T-helper 1 cell treated with Interleukin-12 subunit alpha and Interleukin-12 subunit beta and Interleukin-4 antibody, amounts not matched to agents 30 μg/mL and 1 μg/mL, for 36 hours (primary cell): ENCODE data around the gene DIP2C.

Experiments used
- H3K27ac Mint-ChIP-seq: one replicate; pipeline ENCODE4 v1.8.0; 2021; ENCODE audit warnings: mild to moderate bottlenecking, mixed read lengths
- H3K27me3 Mint-ChIP-seq: one replicate; pipeline ENCODE4 v1.8.0; 2021; ENCODE audit warnings: low read depth, mixed read lengths
- H3K36me3 Mint-ChIP-seq: one replicate; pipeline ENCODE4 v1.8.0; 2021; ENCODE audit warnings: low read depth, mixed read lengths
- H3K4me1 Mint-ChIP-seq: one replicate; pipeline ENCODE4 v1.8.0; 2021; ENCODE audit warnings: low read depth, mixed read lengths
- H3K4me3 Mint-ChIP-seq: one replicate; pipeline ENCODE4 v1.8.0; 2021; ENCODE audit warnings: mild to moderate bottlenecking, moderate library complexity, mixed read lengths
- H3K9me3 Mint-ChIP-seq: one replicate; pipeline ENCODE4 v1.8.0; 2021; ENCODE audit warnings: mixed read lengths

DIP2C gene

GRCh38 chr10:581776-582330 is 107.6 kb downstream of the DIP2C start:
- Mint-ChIP-seq H3K27ac (no peak overlapping the region), H3K4me1 (no peaks in the 10 kb centered on the region), H3K9me3 (no peaks in the 10 kb centered on the region), H3K27me3 (peaks cover 3% of the 10 kb centered on the region), H3K36me3 (no peaks in the 10 kb centered on the region), H3K4me3 (no peak overlapping the region)

GRCh38 chr10:580778-581177 is 108.7 kb downstream of the DIP2C start:
- H3K4me1 Mint-ChIP-seq: no peaks in the 10 kb centered on the region
- no peak overlapping the region for H3K4me3 Mint-ChIP-seq
- no peak overlapping the region for H3K27ac Mint-ChIP-seq
- H3K27me3 Mint-ChIP-seq: peaks cover 3% of the 10 kb centered on the region
- H3K36me3 Mint-ChIP-seq: no peaks in the 10 kb centered on the region
- no peaks in the 10 kb centered on the region for H3K9me3 Mint-ChIP-seq

- no peaks in the 10 kb centered on the region for H3K36me3 Mint-ChIP-seq
- H3K4me1 Mint-ChIP-seq: no peaks in the 10 kb centered on the region
- H3K4me3 Mint-ChIP-seq: no peak overlapping the region
- H3K9me3 Mint-ChIP-seq: no peaks in the 10 kb centered on the region
- H3K27me3 Mint-ChIP-seq: peaks cover 6% of the 10 kb centered on the region
- no peak overlapping the region for H3K27ac Mint-ChIP-seq
Observed at GRCh38 chr10:576130-576465, 113.4 kb downstream of the DIP2C start.

- no peaks in the 10 kb centered on the region for H3K36me3 Mint-ChIP-seq
- no peak overlapping the region for H3K4me3 Mint-ChIP-seq
Observed at GRCh38 chr10:575402-576129, 113.9 kb downstream of the DIP2C start.

GRCh38 chr10:572696-573095 is 116.8 kb downstream of the DIP2C start:
- Mint-ChIP-seq H3K36me3 (no peaks in the 10 kb centered on the region), H3K27ac (no peak overlapping the region), H3K4me1 (no peaks in the 10 kb centered on the region), H3K4me3 (no peak overlapping the region), H3K27me3 (peaks cover 6% of the 10 kb centered on the region), H3K9me3 (peaks cover 11% of the 10 kb centered on the region)

More at GRCh38 chr10:575402-576129, 113.9 kb downstream of the DIP2C start:
- peaks cover 6% of the 10 kb centered on the region for H3K27me3 Mint-ChIP-seq
- peaks cover under 1% of the 10 kb centered on the region for H3K9me3 Mint-ChIP-seq
- H3K27ac Mint-ChIP-seq: no peak overlapping the region
- H3K4me1 Mint-ChIP-seq: no peaks in the 10 kb centered on the region

GRCh38 chr10:571688-572451 is 117.6 kb downstream of the DIP2C start:
- Mint-ChIP-seq H3K36me3 (no peaks in the 10 kb centered on the region), H3K27me3 (peaks cover 3% of the 10 kb centered on the region)

GRCh38 chr10:571166-571565 is 118.3 kb downstream of the DIP2C start:
- Mint-ChIP-seq H3K9me3 (peaks cover 11% of the 10 kb centered on the region), H3K27ac (no peak overlapping the region), H3K27me3 (peaks cover 3% of the 10 kb centered on the region), H3K4me3 (no peak overlapping the region), H3K4me1 (no peaks in the 10 kb centered on the region), H3K36me3 (no peaks in the 10 kb centered on the region)

More at GRCh38 chr10:571688-572451, 117.6 kb downstream of the DIP2C start:
- no peaks in the 10 kb centered on the region for H3K4me1 Mint-ChIP-seq
- no peak overlapping the region for H3K27ac Mint-ChIP-seq
- H3K4me3 Mint-ChIP-seq: no peak overlapping the region
- peaks cover 11% of the 10 kb centered on the region for H3K9me3 Mint-ChIP-seq

- peaks cover 11% of the 10 kb centered on the region for H3K9me3 Mint-ChIP-seq
- no peak overlapping the region for H3K4me3 Mint-ChIP-seq
- H3K27me3 Mint-ChIP-seq: peaks cover 3% of the 10 kb centered on the region
- no peaks in the 10 kb centered on the region for H3K4me1 Mint-ChIP-seq
- H3K36me3 Mint-ChIP-seq: no peaks in the 10 kb centered on the region
- no peak overlapping the region for H3K27ac Mint-ChIP-seq
Observed at GRCh38 chr10:570628-571163, 118.8 kb downstream of the DIP2C start.

- H3K9me3 Mint-ChIP-seq: peaks cover 11% of the 10 kb centered on the region
- H3K36me3 Mint-ChIP-seq: no peaks in the 10 kb centered on the region
- H3K4me1 Mint-ChIP-seq: no peaks in the 10 kb centered on the region
- H3K4me3 Mint-ChIP-seq: no peak overlapping the region
- no peak overlapping the region for H3K27ac Mint-ChIP-seq
- peaks cover 3% of the 10 kb centered on the region for H3K27me3 Mint-ChIP-seq
Observed at GRCh38 chr10:569961-570627, 119.4 kb downstream of the DIP2C start.

GRCh38 chr10:568848-569247 is 120.6 kb downstream of the DIP2C start:
- Mint-ChIP-seq H3K36me3 (no peaks in the 10 kb centered on the region), H3K27me3 (peaks cover 3% of the 10 kb centered on the region), H3K4me3 (no peak overlapping the region), H3K4me1 (no peaks in the 10 kb centered on the region), H3K9me3 (peaks cover 18% of the 10 kb centered on the region), H3K27ac (no peak overlapping the region)

- peaks cover 3% of the 10 kb centered on the region for H3K27me3 Mint-ChIP-seq
- H3K36me3 Mint-ChIP-seq: no peaks in the 10 kb centered on the region
- no peak overlapping the region for H3K27ac Mint-ChIP-seq
- peaks cover 24% of the 10 kb centered on the region for H3K9me3 Mint-ChIP-seq
- no peaks in the 10 kb centered on the region for H3K4me1 Mint-ChIP-seq
- no peak overlapping the region for H3K4me3 Mint-ChIP-seq
Observed at GRCh38 chr10:567869-568268, 121.6 kb downstream of the DIP2C start.

- Mint-ChIP-seq H3K9me3 (peaks cover 24% of the 10 kb centered on the region), H3K27ac (no peak overlapping the region), H3K27me3 (no peaks in the 10 kb centered on the region), H3K36me3 (no peaks in the 10 kb centered on the region), H3K4me1 (no peaks in the 10 kb centered on the region), H3K4me3 (no peak overlapping the region)
Observed at GRCh38 chr10:566241-566885, 123.1 kb downstream of the DIP2C start.

GRCh38 chr10:565676-566075 is 123.8 kb downstream of the DIP2C start:
- Mint-ChIP-seq H3K27ac (no peak overlapping the region), H3K36me3 (no peaks in the 10 kb centered on the region), H3K4me3 (no peak overlapping the region), H3K27me3 (no peaks in the 10 kb centered on the region), H3K9me3 (peaks cover 24% of the 10 kb centered on the region), H3K4me1 (no peaks in the 10 kb centered on the region)

- peaks cover 20% of the 10 kb centered on the region for H3K9me3 Mint-ChIP-seq
- H3K4me3 Mint-ChIP-seq: no peak overlapping the region
- no peak overlapping the region for H3K27ac Mint-ChIP-seq
- no peaks in the 10 kb centered on the region for H3K4me1 Mint-ChIP-seq
- H3K36me3 Mint-ChIP-seq: no peaks in the 10 kb centered on the region
- H3K27me3 Mint-ChIP-seq: no peaks in the 10 kb centered on the region
Observed at GRCh38 chr10:565146-565545, 124.3 kb downstream of the DIP2C start.
